DND-41 (cell line): ENCODE measurements around the gene RABGAP1L.

ENCODE experiments used
- EZH2 ChIP-seq: IDR thresholded peaks from 3 replicates; pipeline ENCODE4 v1.6.1; 2012; ENCODE audit warnings: borderline replicate concordance, low read depth, mild to moderate bottlenecking, moderate library complexity, low read length, inconsistent platforms; ENCODE audit not compliant: severe bottlenecking
- TF ChIP-seq, protein P1 (sequence below): IDR thresholded peaks from 2 replicates; pipeline ENCODE4 v1.5.1; 2012; ENCODE audit warnings: borderline replicate concordance, low read length, moderate library complexity, mild to moderate bottlenecking; ENCODE audit not compliant: poor library complexity, severe bottlenecking; ENCODE audit errors: extremely low read depth

DNA sequence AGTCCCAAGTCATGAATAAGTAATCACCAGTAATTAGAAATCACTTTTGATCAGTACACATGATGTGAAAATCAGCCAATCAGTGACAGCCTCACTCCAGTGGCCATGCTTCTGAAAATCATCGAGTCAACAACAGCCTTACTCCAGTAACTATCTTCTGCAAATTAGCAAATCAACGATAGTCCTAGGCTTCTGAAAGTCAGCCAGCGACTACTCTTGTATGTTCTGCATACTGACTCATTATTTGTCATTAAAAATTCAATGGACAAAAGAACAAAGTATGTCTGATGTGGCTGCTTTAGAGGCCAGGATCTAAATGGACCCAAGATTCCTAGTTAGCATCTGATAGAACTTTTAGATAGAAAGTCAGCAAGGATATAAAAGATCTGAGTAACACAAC, 391.0 kb downstream of the RABGAP1L start:
- TF ChIP-seq, protein P1, sequence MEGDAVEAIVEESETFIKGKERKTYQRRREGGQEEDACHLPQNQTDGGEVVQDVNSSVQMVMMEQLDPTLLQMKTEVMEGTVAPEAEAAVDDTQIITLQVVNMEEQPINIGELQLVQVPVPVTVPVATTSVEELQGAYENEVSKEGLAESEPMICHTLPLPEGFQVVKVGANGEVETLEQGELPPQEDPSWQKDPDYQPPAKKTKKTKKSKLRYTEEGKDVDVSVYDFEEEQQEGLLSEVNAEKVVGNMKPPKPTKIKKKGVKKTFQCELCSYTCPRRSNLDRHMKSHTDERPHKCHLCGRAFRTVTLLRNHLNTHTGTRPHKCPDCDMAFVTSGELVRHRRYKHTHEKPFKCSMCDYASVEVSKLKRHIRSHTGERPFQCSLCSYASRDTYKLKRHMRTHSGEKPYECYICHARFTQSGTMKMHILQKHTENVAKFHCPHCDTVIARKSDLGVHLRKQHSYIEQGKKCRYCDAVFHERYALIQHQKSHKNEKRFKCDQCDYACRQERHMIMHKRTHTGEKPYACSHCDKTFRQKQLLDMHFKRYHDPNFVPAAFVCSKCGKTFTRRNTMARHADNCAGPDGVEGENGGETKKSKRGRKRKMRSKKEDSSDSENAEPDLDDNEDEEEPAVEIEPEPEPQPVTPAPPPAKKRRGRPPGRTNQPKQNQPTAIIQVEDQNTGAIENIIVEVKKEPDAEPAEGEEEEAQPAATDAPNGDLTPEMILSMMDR, result no peak
- TF ChIP-seq EZH2, result no peak
